T-helper 2 cell treated with Interferon-gamma antibody and Interleukin-4, amounts not matched to agents 5 μg/mL and 100 μg/mL, for 36 hours (primary cell): ENCODE results near the gene DIP2C.
A peak's percentile ranks its signal among the peaks of the same experiment; 100 is the strongest.

Source experiments
- DNase-seq: peaks from one replicate; pipeline ENCODE4 v3.0.0; 2021; ENCODE audit warnings: low spot score
- H3K27ac Mint-ChIP-seq: one replicate; pipeline ENCODE4 v1.8.0; 2021; ENCODE audit warnings: mild to moderate bottlenecking, mixed read lengths
- H3K27me3 Mint-ChIP-seq: one replicate; pipeline ENCODE4 v1.8.0; 2021; ENCODE audit warnings: low read depth, mixed read lengths
- H3K36me3 Mint-ChIP-seq: one replicate; pipeline ENCODE4 v1.8.0; 2021; ENCODE audit warnings: low read depth, mixed read lengths
- H3K4me1 Mint-ChIP-seq: one replicate; pipeline ENCODE4 v1.8.0; 2021; ENCODE audit warnings: low read depth, mixed read lengths
- H3K4me3 Mint-ChIP-seq: one replicate; pipeline ENCODE4 v1.8.0; 2022; ENCODE audit warnings: mild to moderate bottlenecking, moderate library complexity, mixed read lengths
- H3K9me3 Mint-ChIP-seq: one replicate; pipeline ENCODE4 v1.8.0; 2021; ENCODE audit warnings: mixed read lengths

The DIP2C gene

GRCh38 chr10:689452-690371 is at the start of gene DIP2C:
Gene DIP2C, minus strand, starts transcription at chr10:689668. Its CDS starts 90 bp downstream, at chr10:689578.
- Mint-ChIP-seq H3K9me3 (no peaks in the 10 kb centered on the region), H3K27ac (no peak within 1 kb of the TSS), H3K4me3 (peak within 1 kb of the TSS; percentile 58), H3K4me1 (peaks cover 3% of the 10 kb centered on the region), H3K36me3 (no peaks in the 10 kb centered on the region), H3K27me3 (peaks cover 40% of the 10 kb centered on the region)
- DNase-seq = no peak

- no peaks in the 10 kb centered on the region for H3K4me1 Mint-ChIP-seq
- no peaks in the 10 kb centered on the region for H3K36me3 Mint-ChIP-seq
- H3K27me3 Mint-ChIP-seq = no peaks in the 10 kb centered on the region
- peaks cover 11% of the 10 kb centered on the region for H3K9me3 Mint-ChIP-seq
- H3K4me3 Mint-ChIP-seq = no peak overlapping the region
- no peak overlapping the region for H3K27ac Mint-ChIP-seq
- no peak for DNase-seq
These were observed 45.0 kb upstream of the DIP2C start for GRCh38 chr10:734481-734880.

GRCh38 chr10:733086-733485 is 43.6 kb upstream of the DIP2C start:
- H3K36me3 Mint-ChIP-seq = no peaks in the 10 kb centered on the region
- H3K4me3 Mint-ChIP-seq = no peak overlapping the region
- no peak for DNase-seq
- H3K9me3 Mint-ChIP-seq = peaks cover 11% of the 10 kb centered on the region
- no peaks in the 10 kb centered on the region for H3K4me1 Mint-ChIP-seq
- no peak overlapping the region for H3K27ac Mint-ChIP-seq
- H3K27me3 Mint-ChIP-seq = no peaks in the 10 kb centered on the region

- Mint-ChIP-seq H3K27me3 (no peaks in the 10 kb centered on the region), H3K4me3 (no peak overlapping the region), H3K4me1 (no peaks in the 10 kb centered on the region), H3K9me3 (peaks cover 2% of the 10 kb centered on the region), H3K36me3 (no peaks in the 10 kb centered on the region), H3K27ac (no peak overlapping the region)
- DNase-seq = no peak
These were observed 39.7 kb upstream of the DIP2C start for GRCh38 chr10:729213-729612.

- DNase-seq = no peak
- H3K9me3 Mint-ChIP-seq = no peaks in the 10 kb centered on the region
- no peak overlapping the region for H3K27ac Mint-ChIP-seq
- H3K4me3 Mint-ChIP-seq = no peak overlapping the region
- H3K36me3 Mint-ChIP-seq = no peaks in the 10 kb centered on the region
- no peaks in the 10 kb centered on the region for H3K27me3 Mint-ChIP-seq
- no peaks in the 10 kb centered on the region for H3K4me1 Mint-ChIP-seq
These were observed 39.1 kb upstream of the DIP2C start for GRCh38 chr10:728603-729002.

GRCh38 chr10:727162-727790 is 37.8 kb upstream of the DIP2C start:
- no peak overlapping the region for H3K27ac Mint-ChIP-seq
- no peak overlapping the region for H3K4me3 Mint-ChIP-seq
- no peaks in the 10 kb centered on the region for H3K36me3 Mint-ChIP-seq
- no peaks in the 10 kb centered on the region for H3K27me3 Mint-ChIP-seq
- DNase-seq = no peak
- no peaks in the 10 kb centered on the region for H3K4me1 Mint-ChIP-seq
- H3K9me3 Mint-ChIP-seq = no peaks in the 10 kb centered on the region

- Mint-ChIP-seq H3K4me3 (no peak overlapping the region), H3K4me1 (no peaks in the 10 kb centered on the region), H3K9me3 (no peaks in the 10 kb centered on the region), H3K36me3 (no peaks in the 10 kb centered on the region), H3K27me3 (no peaks in the 10 kb centered on the region), H3K27ac (no peak overlapping the region)
- DNase-seq = no peak
These were observed 36.3 kb upstream of the DIP2C start for GRCh38 chr10:725786-726185.

- no peaks in the 10 kb centered on the region for H3K27me3 Mint-ChIP-seq
- H3K36me3 Mint-ChIP-seq = no peaks in the 10 kb centered on the region
- H3K9me3 Mint-ChIP-seq = no peaks in the 10 kb centered on the region
- H3K4me3 Mint-ChIP-seq = no peak overlapping the region
- DNase-seq = no peak
- H3K27ac Mint-ChIP-seq = no peak overlapping the region
- H3K4me1 Mint-ChIP-seq = no peaks in the 10 kb centered on the region
These were observed 35.8 kb upstream of the DIP2C start for GRCh38 chr10:725302-725701.

GRCh38 chr10:723973-724372 is 34.5 kb upstream of the DIP2C start:
- no peak overlapping the region for H3K4me3 Mint-ChIP-seq
- H3K36me3 Mint-ChIP-seq = no peaks in the 10 kb centered on the region
- DNase-seq = no peak
- H3K27ac Mint-ChIP-seq = no peak overlapping the region
- no peaks in the 10 kb centered on the region for H3K9me3 Mint-ChIP-seq
- H3K27me3 Mint-ChIP-seq = no peaks in the 10 kb centered on the region
- no peaks in the 10 kb centered on the region for H3K4me1 Mint-ChIP-seq

GRCh38 chr10:722281-723060 is 33.0 kb upstream of the DIP2C start:
- no peak overlapping the region for H3K27ac Mint-ChIP-seq
- DNase-seq = no peak
- no peaks in the 10 kb centered on the region for H3K9me3 Mint-ChIP-seq
- H3K4me1 Mint-ChIP-seq = no peaks in the 10 kb centered on the region
- H3K27me3 Mint-ChIP-seq = no peaks in the 10 kb centered on the region
- H3K4me3 Mint-ChIP-seq = no peak overlapping the region
- H3K36me3 Mint-ChIP-seq = no peaks in the 10 kb centered on the region

- DNase-seq = no peak
- Mint-ChIP-seq H3K36me3 (no peaks in the 10 kb centered on the region), H3K9me3 (no peaks in the 10 kb centered on the region), H3K27me3 (no peaks in the 10 kb centered on the region), H3K4me1 (no peaks in the 10 kb centered on the region), H3K4me3 (no peak overlapping the region), H3K27ac (no peak overlapping the region)
These were observed 28.8 kb upstream of the DIP2C start for GRCh38 chr10:718143-718700.

- H3K36me3 Mint-ChIP-seq = no peaks in the 10 kb centered on the region
- no peaks in the 10 kb centered on the region for H3K27me3 Mint-ChIP-seq
- H3K4me3 Mint-ChIP-seq = no peak overlapping the region
These were observed 28.0 kb upstream of the DIP2C start for GRCh38 chr10:717458-717857.

GRCh38 chr10:716821-717220 is 27.4 kb upstream of the DIP2C start:
- Mint-ChIP-seq H3K27me3 (no peaks in the 10 kb centered on the region), H3K4me1 (no peaks in the 10 kb centered on the region), H3K36me3 (no peaks in the 10 kb centered on the region), H3K9me3 (no peaks in the 10 kb centered on the region), H3K4me3 (no peak overlapping the region), H3K27ac (no peak overlapping the region)
- no peak for DNase-seq

More at GRCh38 chr10:717458-717857, 28.0 kb upstream of the DIP2C start:
- H3K9me3 Mint-ChIP-seq = no peaks in the 10 kb centered on the region
- H3K4me1 Mint-ChIP-seq = no peaks in the 10 kb centered on the region
- H3K27ac Mint-ChIP-seq = no peak overlapping the region
- no peak for DNase-seq

- Mint-ChIP-seq H3K36me3 (no peaks in the 10 kb centered on the region), H3K27me3 (peaks cover 5% of the 10 kb centered on the region), H3K4me3 (no peak overlapping the region), H3K4me1 (no peaks in the 10 kb centered on the region), H3K27ac (no peak overlapping the region), H3K9me3 (no peaks in the 10 kb centered on the region)
- DNase-seq = no peak
These were observed 24.7 kb upstream of the DIP2C start for GRCh38 chr10:714214-714613.
